ENCODE measurements around the gene RGS16.

The RGS16 gene

GRCh38 chr1:182625024-182625423, 20.8 kb upstream of the RGS16 start:
- DNase-seq (ENCODE audit: insufficient read length, low spot score) (no peak), FAIRE-seq (no peak)
- no peak for TF ChIP-seq CTCF (IDR thresholded peaks at IDR 0.05; ENCODE audit: insufficient read depth, missing control alignments)

- TF ChIP-seq CTCF (IDR thresholded peaks at IDR 0.05; ENCODE audit: insufficient read depth, missing control alignments): no peak
- DNase-seq (ENCODE audit: insufficient read length, low spot score) (no peak), FAIRE-seq (no peak)
These were observed 20.4 kb upstream of the RGS16 start for GRCh38 chr1:182624577-182624976.

GRCh38 chr1:182622901-182623528, 18.8 kb upstream of the RGS16 start:
- FAIRE-seq (no peak), DNase-seq (ENCODE audit: insufficient read length, low spot score) (no peak)
- no peak for TF ChIP-seq CTCF (IDR thresholded peaks at IDR 0.05; ENCODE audit: insufficient read depth, missing control alignments)

- TF ChIP-seq CTCF (IDR thresholded peaks at IDR 0.05; ENCODE audit: insufficient read depth, missing control alignments): no peak
- DNase-seq (ENCODE audit: insufficient read length, low spot score) (no peak), FAIRE-seq (no peak)
These were observed 17.7 kb upstream of the RGS16 start for GRCh38 chr1:182621906-182622305.

- no peak for DNase-seq (ENCODE audit: insufficient read length, low spot score)
- no peak for TF ChIP-seq CTCF (IDR thresholded peaks at IDR 0.05; ENCODE audit: insufficient read depth, missing control alignments)
- FAIRE-seq: no peak
These were observed 16.9 kb upstream of the RGS16 start for GRCh38 chr1:182620924-182621585.

- TF ChIP-seq CTCF (IDR thresholded peaks at IDR 0.05; ENCODE audit: insufficient read depth, missing control alignments): no peak
- FAIRE-seq: no peak
- no peak for DNase-seq (ENCODE audit: insufficient read length, low spot score)
These were observed 13.7 kb upstream of the RGS16 start for GRCh38 chr1:182617734-182618351.

GRCh38 chr1:182617014-182617429, 12.8 kb upstream of the RGS16 start:
- DNase-seq (ENCODE audit: insufficient read length, low spot score) (no peak), FAIRE-seq (no peak)
- TF ChIP-seq CTCF (IDR thresholded peaks at IDR 0.05; ENCODE audit: insufficient read depth, missing control alignments): no peak
